GM23338 (cell line): ENCODE data around the gene SMC1A. TPM values are rescaled to one million over a fixed set of nuclear protein-coding genes. Genes with fewer than 3 reads are reported as not detected.

Experiments used
- ATAC-seq: fragments of 200-7000 bp; cut with Tn5 transposase; 3 replicates; pipeline ENCODE4 v1.9.1; 2020
- DNase-seq: peaks from one replicate; pipeline ENCODE4 v3.0.0-alpha.2; 2015; ENCODE audit warnings: low spot score
- H2AFZ ChIP-seq: fragments of 200-600 bp; sonication (generic); 2 replicates; pipeline ENCODE4 v1.8.0; 2016; ENCODE audit warnings: antibody characterized with exemption, mild to moderate bottlenecking, moderate library complexity
- H3F3A ChIP-seq: fragments of 200-600 bp; sonication (generic); replicated peaks from 2 replicates; pipeline ENCODE4 v1.8.0; 2017; ENCODE audit warnings: antibody characterized with exemption, mixed run types, low read depth
- H3K27ac ChIP-seq: fragments of 200-600 bp; sonication (generic); 2 replicates; pipeline ENCODE4 v1.6.1; 2016; ENCODE audit warnings: low read depth
- H3K27me3 ChIP-seq: fragments of 200-600 bp; sonication (generic); 2 replicates; pipeline ENCODE4 v1.8.0; 2016; ENCODE audit warnings: mild to moderate bottlenecking, mixed run types, moderate library complexity; ENCODE audit not compliant: insufficient read depth
- H3K36me3 ChIP-seq: fragments of 200-600 bp; sonication (generic); 2 replicates; pipeline ENCODE4 v1.8.0; 2016; ENCODE audit warnings: mild to moderate bottlenecking; ENCODE audit not compliant: insufficient read depth
- H3K4me1 ChIP-seq: fragments of 200-600 bp; sonication (generic); 2 replicates; pipeline ENCODE4 v1.8.0; 2016; ENCODE audit warnings: mild to moderate bottlenecking, moderate library complexity; ENCODE audit not compliant: insufficient read depth
- H3K4me2 ChIP-seq: fragments of 200-600 bp; sonication (generic); 2 replicates; pipeline ENCODE4 v1.7.1; 2017; ENCODE audit warnings: mixed run types
- H3K4me3 ChIP-seq: fragments of 200-600 bp; sonication (generic); 2 replicates; pipeline ENCODE4 v1.6.1; 2016; ENCODE audit warnings: mixed run types
- H3K79me2 ChIP-seq: fragments of 200-600 bp; sonication (generic); replicated peaks from 2 replicates; pipeline ENCODE4 v1.8.0; 2017; ENCODE audit warnings: mild to moderate bottlenecking; ENCODE audit not compliant: insufficient read depth
- H3K9me2 ChIP-seq: fragments of 200-600 bp; sonication (generic); 2 replicates; pipeline ENCODE4 v1.8.0; 2017; ENCODE audit not compliant: insufficient read depth
- H4K20me1 ChIP-seq: fragments of 200-600 bp; sonication (generic); replicated peaks from 2 replicates; pipeline ENCODE4 v1.8.0; 2017; ENCODE audit warnings: mild to moderate bottlenecking; ENCODE audit not compliant: insufficient read depth
- H3K27ac Mint-ChIP-seq: 2 replicates; pipeline ENCODE4 v1.8.0; 2020; ENCODE audit warnings: inconsistent platforms, mild to moderate bottlenecking, moderate library complexity, mixed read lengths
- H3K27me3 Mint-ChIP-seq: 3 replicates; pipeline ENCODE4 v1.8.0; 2022; ENCODE audit warnings: low read depth, mild to moderate bottlenecking, moderate library complexity, mixed read lengths, inconsistent platforms; ENCODE audit not compliant: insufficient read depth, poor library complexity
- H3K36me3 Mint-ChIP-seq: 3 replicates; pipeline ENCODE4 v1.8.0; 2021; ENCODE audit warnings: low read depth, mild to moderate bottlenecking, inconsistent platforms, moderate library complexity, mixed read lengths
- H3K4me1 Mint-ChIP-seq: 3 replicates; pipeline ENCODE4 v1.8.0; 2020; ENCODE audit warnings: mild to moderate bottlenecking, inconsistent platforms, mixed read lengths
- H3K4me3 Mint-ChIP-seq: 3 replicates; pipeline ENCODE4 v1.8.0; 2021; ENCODE audit warnings: moderate library complexity, mild to moderate bottlenecking, inconsistent platforms, mixed read lengths
- H3K9me3 Mint-ChIP-seq: 3 replicates; pipeline ENCODE4 v1.8.0; 2020; ENCODE audit warnings: moderate library complexity, mild to moderate bottlenecking, inconsistent platforms, mixed read lengths
- CREB1 ChIP-seq: fragments of 250-450 bp; sonication (Bioruptor Pico); IDR thresholded peaks from 2 replicates; pipeline ENCODE4 v1.5.0; 2020; ENCODE audit warnings: low read depth, mild to moderate bottlenecking, moderate library complexity
- EZH2phosphoT487 ChIP-seq: fragments of 200-600 bp; sonication (generic); IDR thresholded peaks from one replicate; pipeline ENCODE4 v1.8.1; 2018; ENCODE audit warnings: antibody characterized with exemption; ENCODE audit not compliant: unreplicated experiment
- NANOG ChIP-seq: IDR thresholded peaks from 2 replicates; pipeline ENCODE4 v1.6.1; 2016; ENCODE audit warnings: antibody characterized with exemption, borderline replicate concordance
- POLR2AphosphoS5 ChIP-seq: IDR thresholded peaks from 2 replicates; pipeline ENCODE4 v1.6.1; 2016; ENCODE audit warnings: antibody characterized with exemption, low read depth
- polyA plus RNA-seq: library from polyadenylated mRNA; unstranded; fragments of >200 nt; fragmentation: Nextera tagmentation; extraction: Ambion mirVana; gene quantifications from 2 replicates; pipeline ENCODE4 v1.2.1, GENCODE V29; 2016
- total RNA-seq: library from RNA; depleted of rRNA; stranded (reverse); fragments of >200 nt; shearing (Covaris generic); gene quantifications from 2 replicates; pipeline ENCODE4 v1.2.3, GENCODE V29; 2014
- TF ChIP-seq, protein P1 (sequence below): fragments of 250-450 bp; sonication (Bioruptor Pico); IDR thresholded peaks from 2 replicates; pipeline ENCODE4 v1.5.0; 2020; ENCODE audit warnings: mild to moderate bottlenecking, moderate library complexity
- TF ChIP-seq, protein P2 (sequence below), 2 experiments: fragments of 200-600 bp in 1 of 2; sonication (generic) in 1 of 2; conservative IDR thresholded peaks; 2 replicates each; pipeline versions ENCODE4 v1.5.1 to v1.6.1; 2016 to 2017; ENCODE audit warnings: antibody characterized with exemption in 2 of 2, low read depth in 2 of 2, mild to moderate bottlenecking in 2 of 2, moderate library complexity in 1 of 2

The SMC1A gene
- total and polyA plus RNA-seq, 2 experiments from 2014 or later: 63.3 to 69.0 TPM

DNA sequence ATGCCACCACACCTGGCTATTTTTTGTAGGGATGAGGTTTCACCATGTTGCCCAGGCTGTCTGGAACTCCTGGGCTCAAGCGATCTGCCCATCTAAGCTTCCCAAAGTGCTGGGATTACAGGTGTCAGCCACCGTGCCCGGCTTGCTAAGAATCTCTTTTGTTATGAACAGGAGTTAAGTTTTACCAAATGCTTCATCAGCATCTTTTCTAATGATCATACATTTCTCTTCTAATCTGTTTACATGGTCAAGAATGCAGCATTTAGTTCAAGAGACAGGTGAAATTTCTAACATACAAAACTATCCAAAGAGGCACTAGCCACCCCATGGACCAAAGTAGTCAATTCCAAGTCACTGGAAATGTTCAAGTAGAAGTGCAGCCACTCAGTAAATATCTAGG is 88.6 kb downstream of the SMC1A start (continued):
- TF ChIP-seq, protein P1, sequence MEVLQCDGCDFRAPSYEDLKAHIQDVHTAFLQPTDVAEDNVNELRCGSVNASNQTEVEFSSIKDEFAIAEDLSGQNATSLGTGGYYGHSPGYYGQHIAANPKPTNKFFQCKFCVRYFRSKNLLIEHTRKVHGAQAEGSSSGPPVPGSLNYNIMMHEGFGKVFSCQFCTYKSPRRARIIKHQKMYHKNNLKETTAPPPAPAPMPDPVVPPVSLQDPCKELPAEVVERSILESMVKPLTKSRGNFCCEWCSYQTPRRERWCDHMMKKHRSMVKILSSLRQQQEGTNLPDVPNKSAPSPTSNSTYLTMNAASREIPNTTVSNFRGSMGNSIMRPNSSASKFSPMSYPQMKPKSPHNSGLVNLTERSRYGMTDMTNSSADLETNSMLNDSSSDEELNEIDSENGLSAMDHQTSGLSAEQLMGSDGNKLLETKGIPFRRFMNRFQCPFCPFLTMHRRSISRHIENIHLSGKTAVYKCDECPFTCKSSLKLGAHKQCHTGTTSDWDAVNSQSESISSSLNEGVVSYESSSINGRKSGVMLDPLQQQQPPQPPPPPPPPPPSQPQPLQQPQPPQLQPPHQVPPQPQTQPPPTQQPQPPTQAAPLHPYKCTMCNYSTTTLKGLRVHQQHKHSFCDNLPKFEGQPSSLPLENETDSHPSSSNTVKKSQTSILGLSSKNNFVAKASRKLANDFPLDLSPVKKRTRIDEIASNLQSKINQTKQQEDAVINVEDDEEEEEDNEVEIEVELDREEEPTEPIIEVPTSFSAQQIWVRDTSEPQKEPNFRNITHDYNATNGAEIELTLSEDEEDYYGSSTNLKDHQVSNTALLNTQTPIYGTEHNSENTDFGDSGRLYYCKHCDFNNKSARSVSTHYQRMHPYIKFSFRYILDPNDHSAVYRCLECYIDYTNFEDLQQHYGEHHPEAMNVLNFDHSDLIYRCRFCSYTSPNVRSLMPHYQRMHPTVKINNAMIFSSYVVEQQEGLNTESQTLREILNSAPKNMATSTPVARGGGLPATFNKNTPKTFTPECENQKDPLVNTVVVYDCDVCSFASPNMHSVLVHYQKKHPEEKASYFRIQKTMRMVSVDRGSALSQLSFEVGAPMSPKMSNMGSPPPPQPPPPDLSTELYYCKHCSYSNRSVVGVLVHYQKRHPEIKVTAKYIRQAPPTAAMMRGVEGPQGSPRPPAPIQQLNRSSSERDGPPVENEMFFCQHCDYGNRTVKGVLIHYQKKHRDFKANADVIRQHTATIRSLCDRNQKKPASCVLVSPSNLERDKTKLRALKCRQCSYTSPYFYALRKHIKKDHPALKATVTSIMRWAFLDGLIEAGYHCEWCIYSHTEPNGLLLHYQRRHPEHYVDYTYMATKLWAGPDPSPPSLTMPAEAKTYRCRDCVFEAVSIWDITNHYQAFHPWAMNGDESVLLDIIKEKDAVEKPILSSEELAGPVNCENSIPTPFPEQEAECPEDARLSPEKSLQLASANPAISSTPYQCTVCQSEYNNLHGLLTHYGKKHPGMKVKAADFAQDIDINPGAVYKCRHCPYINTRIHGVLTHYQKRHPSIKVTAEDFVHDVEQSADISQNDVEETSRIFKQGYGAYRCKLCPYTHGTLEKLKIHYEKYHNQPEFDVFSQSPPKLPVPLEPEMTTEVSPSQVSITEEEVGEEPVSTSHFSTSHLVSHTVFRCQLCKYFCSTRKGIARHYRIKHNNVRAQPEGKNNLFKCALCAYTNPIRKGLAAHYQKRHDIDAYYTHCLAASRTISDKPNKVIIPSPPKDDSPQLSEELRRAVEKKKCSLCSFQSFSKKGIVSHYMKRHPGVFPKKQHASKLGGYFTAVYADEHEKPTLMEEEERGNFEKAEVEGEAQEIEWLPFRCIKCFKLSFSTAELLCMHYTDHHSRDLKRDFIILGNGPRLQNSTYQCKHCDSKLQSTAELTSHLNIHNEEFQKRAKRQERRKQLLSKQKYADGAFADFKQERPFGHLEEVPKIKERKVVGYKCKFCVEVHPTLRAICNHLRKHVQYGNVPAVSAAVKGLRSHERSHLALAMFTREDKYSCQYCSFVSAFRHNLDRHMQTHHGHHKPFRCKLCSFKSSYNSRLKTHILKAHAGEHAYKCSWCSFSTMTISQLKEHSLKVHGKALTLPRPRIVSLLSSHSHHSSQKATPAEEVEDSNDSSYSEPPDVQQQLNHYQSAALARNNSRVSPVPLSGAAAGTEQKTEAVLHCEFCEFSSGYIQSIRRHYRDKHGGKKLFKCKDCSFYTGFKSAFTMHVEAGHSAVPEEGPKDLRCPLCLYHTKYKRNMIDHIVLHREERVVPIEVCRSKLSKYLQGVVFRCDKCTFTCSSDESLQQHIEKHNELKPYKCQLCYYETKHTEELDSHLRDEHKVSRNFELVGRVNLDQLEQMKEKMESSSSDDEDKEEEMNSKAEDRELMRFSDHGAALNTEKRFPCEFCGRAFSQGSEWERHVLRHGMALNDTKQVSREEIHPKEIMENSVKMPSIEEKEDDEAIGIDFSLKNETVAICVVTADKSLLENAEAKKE (CRISPR knock-in tag): no peak
- TF ChIP-seq POLR2AphosphoS5 (no peak), CREB1 (no peak)

- Mint-ChIP-seq H3K27me3 (peaks cover 5% of the 10 kb centered on the region), H3K9me3 (no peaks in the 10 kb centered on the region)
- no peak for ATAC-seq
Observed at GRCh38 chrX:53332204-53332603, 90.2 kb downstream of the SMC1A start.

GRCh38 chrX:53330331-53330730 is 92.1 kb downstream of the SMC1A start:
- Mint-ChIP-seq H3K4me3 (no peak overlapping the region), H3K27me3 (peaks cover 5% of the 10 kb centered on the region), H3K27ac (no peak overlapping the region), H3K4me1 (peaks cover 29% of the 10 kb centered on the region), H3K36me3 (no peaks in the 10 kb centered on the region; the same call in 2 of the 3 replicates), H3K9me3 (no peaks in the 10 kb centered on the region)
- H3K27me3 ChIP-seq: no peaks in the 10 kb centered on the region
- H2AFZ ChIP-seq: no peak overlapping the region
- no peaks in the 10 kb centered on the region for H3F3A ChIP-seq
- no peak overlapping the region for H3K4me3 ChIP-seq
- ATAC-seq (no peak), DNase-seq (no peak)
- H3K27ac ChIP-seq: no peak overlapping the region
- H3K4me1 ChIP-seq: peaks cover 25% of the 10 kb centered on the region
- no peaks in the 10 kb centered on the region for H3K79me2 ChIP-seq
- H3K9me2 ChIP-seq: no peaks in the 10 kb centered on the region
- H4K20me1 ChIP-seq: no peaks in the 10 kb centered on the region
- H3K4me2 ChIP-seq: no peak overlapping the region
- no peaks in the 10 kb centered on the region for H3K36me3 ChIP-seq
- TF ChIP-seq, protein P2, sequence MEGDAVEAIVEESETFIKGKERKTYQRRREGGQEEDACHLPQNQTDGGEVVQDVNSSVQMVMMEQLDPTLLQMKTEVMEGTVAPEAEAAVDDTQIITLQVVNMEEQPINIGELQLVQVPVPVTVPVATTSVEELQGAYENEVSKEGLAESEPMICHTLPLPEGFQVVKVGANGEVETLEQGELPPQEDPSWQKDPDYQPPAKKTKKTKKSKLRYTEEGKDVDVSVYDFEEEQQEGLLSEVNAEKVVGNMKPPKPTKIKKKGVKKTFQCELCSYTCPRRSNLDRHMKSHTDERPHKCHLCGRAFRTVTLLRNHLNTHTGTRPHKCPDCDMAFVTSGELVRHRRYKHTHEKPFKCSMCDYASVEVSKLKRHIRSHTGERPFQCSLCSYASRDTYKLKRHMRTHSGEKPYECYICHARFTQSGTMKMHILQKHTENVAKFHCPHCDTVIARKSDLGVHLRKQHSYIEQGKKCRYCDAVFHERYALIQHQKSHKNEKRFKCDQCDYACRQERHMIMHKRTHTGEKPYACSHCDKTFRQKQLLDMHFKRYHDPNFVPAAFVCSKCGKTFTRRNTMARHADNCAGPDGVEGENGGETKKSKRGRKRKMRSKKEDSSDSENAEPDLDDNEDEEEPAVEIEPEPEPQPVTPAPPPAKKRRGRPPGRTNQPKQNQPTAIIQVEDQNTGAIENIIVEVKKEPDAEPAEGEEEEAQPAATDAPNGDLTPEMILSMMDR (conservative IDR thresholded peaks at IDR 0.05; ENCODE audit: low read depth in 2 of 2): no peak

More at GRCh38 chrX:53332204-53332603, 90.2 kb downstream of the SMC1A start:
- H3K36me3 Mint-ChIP-seq: no peaks in the 10 kb centered on the region; the same call in 2 of the 3 replicates
- Histone ChIP-seq H3K27me3 (no peaks in the 10 kb centered on the region), H3K4me1 (peaks cover 17% of the 10 kb centered on the region), H3F3A (no peaks in the 10 kb centered on the region), H3K79me2 (no peaks in the 10 kb centered on the region), H3K27ac (no peak overlapping the region), H4K20me1 (no peaks in the 10 kb centered on the region), H3K36me3 (no peaks in the 10 kb centered on the region), H3K4me2 (no peak overlapping the region), H2AFZ (no peak overlapping the region), H3K4me3 (no peak overlapping the region), H3K9me2 (no peaks in the 10 kb centered on the region)
- no peak for DNase-seq
- no peak overlapping the region for H3K4me3 Mint-ChIP-seq
- TF ChIP-seq NANOG: no peak
- no peak for TF ChIP-seq EZH2phosphoT487
- H3K4me1 Mint-ChIP-seq: peaks cover 20% of the 10 kb centered on the region
- H3K27ac Mint-ChIP-seq: no peak overlapping the region
